ENCODE measurements around the gene FUT3. TPM values are rescaled to one million over a fixed set of nuclear protein-coding genes. Genes with fewer than 3 reads are reported as not detected.
A peak's percentile ranks its signal among the peaks of the same experiment; 100 is the strongest.

Gene FUT3
- total and polyA plus RNA-seq, 4 donors: 1.5 to 31.4 (median 18.2) TPM

GRCh38 chr19:5827342-5827890 lies 23.8 kb downstream of the FUT3 start:
- Histone ChIP-seq H3K9me3 (ENCODE audit: control insufficient read depth in 4 of 4, insufficient read depth in 3 of 4, low read length in 3 of 4) (peaks cover 0 to 2% (median 0%) of the 10 kb centered on the region in 4 donors), H3K4me3 (peak overlapping the region; percentile 25), H3K4me1 (ENCODE audit: control insufficient read depth in 5 of 5, insufficient read depth in 5 of 5, low read length in 5 of 5) (peaks cover 0 to 17% (median 0%) of the 10 kb centered on the region in 5 donors), H3K27ac (ENCODE audit: low read depth in 1 of 2, low read length in 1 of 2) (peak overlapping the region in 1 of 2 donors; percentile 89), H3K36me3 (ENCODE audit: control insufficient read depth in 4 of 4, insufficient read depth in 4 of 4, low read length in 4 of 4) (no peaks in the 10 kb centered on the region), H3K9ac (ENCODE audit: insufficient read depth in 1 of 2, low read length in 2 of 2) (no peak overlapping the region), H3K27me3 (ENCODE audit: control insufficient read depth in 3 of 3, insufficient read depth in 3 of 3, low read length in 2 of 3) (peaks cover 0 to 4% (median 0%) of the 10 kb centered on the region in 3 donors)
- no peak for DNase-seq
- WGBS, 2 donors: 16 to 25% methylated on average over 26 to 37 of the region's 37 CpGs
- no peak for TF ChIP-seq CTCF (IDR thresholded peaks at IDR 0.05; ENCODE audit: control extremely low read depth, extremely low read depth)
- ATAC-seq (ENCODE audit: insufficient read depth, low FRiP score): no peak

GRCh38 chr19:5826531-5827341 lies 24.5 kb downstream of the FUT3 start:
- Histone ChIP-seq H3K9me3 (ENCODE audit: control insufficient read depth in 4 of 4, insufficient read depth in 3 of 4, low read length in 3 of 4) (peaks cover 0 to 2% (median 0%) of the 10 kb centered on the region in 4 donors), H3K36me3 (ENCODE audit: control insufficient read depth in 4 of 4, insufficient read depth in 4 of 4, low read length in 4 of 4) (no peaks in the 10 kb centered on the region), H3K27ac (ENCODE audit: low read depth in 1 of 2, low read length in 1 of 2) (peak overlapping the region; percentile 39 to 89), H3K27me3 (ENCODE audit: control insufficient read depth in 3 of 3, insufficient read depth in 3 of 3, low read length in 2 of 3) (peaks cover 0 to 4% (median 0%) of the 10 kb centered on the region in 3 donors), H3K4me3 (no peak overlapping the region), H3K9ac (ENCODE audit: insufficient read depth in 1 of 2, low read length in 2 of 2) (no peak overlapping the region), H3K4me1 (ENCODE audit: control insufficient read depth in 5 of 5, insufficient read depth in 5 of 5, low read length in 5 of 5) (peaks cover 0 to 21% (median 0%) of the 10 kb centered on the region in 5 donors)
- no peak for ATAC-seq (ENCODE audit: insufficient read depth, low FRiP score)
- WGBS, 2 donors: 15 to 19% methylated on average over 24 of the region's 24 CpGs
- TF ChIP-seq CTCF (IDR thresholded peaks at IDR 0.05; ENCODE audit: control extremely low read depth, extremely low read depth): no peak
- DNase-seq: peak; percentile 45 to 61 (median 53)

GRCh38 chr19:5825178-5825577 lies 26.1 kb downstream of the FUT3 start:
- Histone ChIP-seq H3K9ac (ENCODE audit: insufficient read depth in 1 of 2, low read length in 2 of 2) (no peak overlapping the region), H3K27me3 (ENCODE audit: control insufficient read depth in 3 of 3, insufficient read depth in 3 of 3, low read length in 2 of 3) (peaks cover 0 to 4% (median 0%) of the 10 kb centered on the region in 3 donors), H3K9me3 (ENCODE audit: control insufficient read depth in 4 of 4, insufficient read depth in 3 of 4, low read length in 3 of 4) (peaks cover 0 to 2% (median 0%) of the 10 kb centered on the region in 4 donors), H3K4me3 (no peak overlapping the region), H3K4me1 (ENCODE audit: control insufficient read depth in 5 of 5, insufficient read depth in 5 of 5, low read length in 5 of 5) (peaks cover 0 to 21% (median 0%) of the 10 kb centered on the region in 5 donors), H3K27ac (ENCODE audit: low read depth in 1 of 2, low read length in 1 of 2) (no peak overlapping the region), H3K36me3 (ENCODE audit: control insufficient read depth in 4 of 4, insufficient read depth in 4 of 4, low read length in 4 of 4) (no peaks in the 10 kb centered on the region)
- no peak for DNase-seq
- TF ChIP-seq CTCF (IDR thresholded peaks at IDR 0.05; ENCODE audit: control extremely low read depth, extremely low read depth): no peak
- 89 to 94% methylated on average over 21 of the region's 21 CpGs for WGBS, 2 donors
- no peak for ATAC-seq (ENCODE audit: insufficient read depth, low FRiP score)
